CD4-positive, CD25-positive, alpha-beta regulatory T cell (primary cell): ENCODE results near the gene PKD1L1. TPM values are rescaled to one million over a fixed set of nuclear protein-coding genes. Genes with fewer than 3 reads are reported as not detected.

Experiments
- ATAC-seq, 2 donors: fragments of 150-1000 bp; cut with Tn5 transposase; one replicate each; pipeline ENCODE4 v1.10.0; 2021; ENCODE audit warnings: low read depth in 2 of 2, moderate number of reproducible peaks in 2 of 2, moderate library complexity in 1 of 2
- DNase-seq, 3 donors: peaks; one replicate each; pipeline versions ENCODE4 v3.0.0 to v3.0.0-alpha.2; 2012 to 2022; ENCODE audit warnings: mixed read lengths in 1 of 3
- H3K27ac ChIP-seq: one replicate; pipeline ENCODE4 v1.7.0; 2013; ENCODE audit warnings: mild to moderate bottlenecking, low read length; ENCODE audit not compliant: insufficient read depth, poor library complexity, severe bottlenecking
- H3K27me3 ChIP-seq: one replicate; pipeline ENCODE4 v1.7.0; 2013; ENCODE audit warnings: low read length; ENCODE audit not compliant: control insufficient read depth, insufficient read depth
- H3K36me3 ChIP-seq: one replicate; pipeline ENCODE4 v1.7.0; 2013; ENCODE audit warnings: mild to moderate bottlenecking, low read length, moderate library complexity; ENCODE audit not compliant: control insufficient read depth, insufficient read depth
- H3K4me1 ChIP-seq: 2 replicates; pipeline ENCODE4 v1.7.0; 2013; ENCODE audit warnings: mild to moderate bottlenecking, low read length; ENCODE audit not compliant: insufficient read depth, control insufficient read depth, poor library complexity, severe bottlenecking
- H3K4me3 ChIP-seq: one replicate; pipeline ENCODE4 v1.7.0; 2013; ENCODE audit warnings: low read depth, mild to moderate bottlenecking, low read length, moderate library complexity
- H3K9me3 ChIP-seq, 2 experiments: 1 replicate in 1 of 2; 2 replicates in 1 of 2; pipeline ENCODE4 v1.7.0; 2013; ENCODE audit warnings: low read length in 2 of 2, mild to moderate bottlenecking in 1 of 2, moderate library complexity in 1 of 2; ENCODE audit not compliant: control insufficient read depth in 2 of 2
- H3K27ac Mint-ChIP-seq, 3 donors: one replicate each; pipeline ENCODE4 v1.8.0; 2020 to 2022; ENCODE audit warnings: mild to moderate bottlenecking in 3 of 3, mixed read lengths in 3 of 3, moderate library complexity in 2 of 3
- H3K27me3 Mint-ChIP-seq: one replicate; pipeline ENCODE4 v1.8.0; 2022; ENCODE audit warnings: mild to moderate bottlenecking, mixed read lengths
- H3K36me3 Mint-ChIP-seq: one replicate; pipeline ENCODE4 v1.8.0; 2020; ENCODE audit warnings: mixed read lengths
- H3K4me1 Mint-ChIP-seq, 4 donors: one replicate each; pipeline ENCODE4 v1.8.0; 2020 to 2022; ENCODE audit warnings: mixed read lengths in 4 of 4, mild to moderate bottlenecking in 1 of 4
- H3K4me3 Mint-ChIP-seq, 4 donors: one replicate each; pipeline ENCODE4 v1.8.0; 2020 to 2022; ENCODE audit warnings: mild to moderate bottlenecking in 4 of 4, mixed read lengths in 4 of 4, moderate library complexity in 3 of 4
- H3K9me3 Mint-ChIP-seq, 7 donors: one replicate each; pipeline ENCODE4 v1.8.0; 2020 to 2022; ENCODE audit warnings: mixed read lengths in 7 of 7, mild to moderate bottlenecking in 3 of 7, moderate library complexity in 2 of 7
- polyA plus RNA-seq, 4 donors: library from polyadenylated mRNA; unstranded; fragments of 300-500 nt; fragmentation: Illumina TruSeq; gene quantifications; one replicate each; pipeline ENCODE4 v1.2.3, GENCODE V29; 2021
- total RNA-seq: library from RNA; stranded (reverse); gene quantifications from one replicate; pipeline ENCODE4 v1.2.3, GENCODE V29; 2022

The PKD1L1 gene
- total and polyA plus RNA-seq, 5 donors from 2014 or later: 0.02 to 0.17 (median 0.06) TPM; not detected in 2

DNA sequence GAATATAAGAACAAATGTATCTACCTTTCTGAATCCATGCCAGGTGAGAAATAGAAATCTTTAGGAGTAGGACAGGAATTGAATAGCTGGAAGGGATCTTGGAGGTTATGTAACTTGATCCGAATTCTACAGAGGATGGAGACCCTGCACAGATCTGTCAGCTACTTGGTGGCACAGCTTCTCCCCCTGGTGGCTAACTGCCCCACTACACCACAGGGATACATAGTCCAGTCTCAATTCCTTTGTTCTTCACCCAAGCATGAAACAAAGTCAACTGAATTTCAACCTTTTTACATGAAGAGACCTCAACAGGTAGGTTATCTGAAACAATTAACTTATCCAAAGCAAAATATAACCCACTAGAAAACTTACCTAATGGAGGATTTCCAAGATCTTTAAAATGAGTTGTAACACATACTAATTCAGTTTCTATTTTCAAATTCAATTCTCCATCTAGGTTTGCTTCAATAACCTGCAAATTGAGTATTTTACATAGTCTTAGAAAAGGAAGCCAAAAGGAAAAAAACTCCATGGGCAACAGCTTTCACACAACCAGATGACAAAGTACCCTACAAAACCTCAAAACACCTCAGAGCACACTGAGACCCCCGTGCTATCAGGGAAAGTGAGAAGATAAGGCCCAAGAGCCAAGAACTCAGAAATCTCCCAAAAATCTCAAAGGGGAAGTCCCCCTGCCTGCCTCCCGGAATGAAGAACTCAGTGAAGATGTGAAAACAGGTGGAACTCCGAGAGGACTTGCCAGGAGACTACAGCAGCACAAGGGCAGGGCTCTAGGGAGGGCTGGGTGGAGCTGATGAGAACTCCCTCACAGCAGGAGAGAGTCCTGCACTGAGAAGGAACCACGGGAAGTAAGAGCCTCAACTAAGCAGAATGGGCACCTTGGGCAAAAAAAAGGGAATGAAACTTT, 20.8 kb upstream of the PKD1L1 start:
- Histone ChIP-seq H3K9me3 (no peaks in the 10 kb centered on the region), H3K36me3 (peaks cover 86% of the 10 kb centered on the region), H3K27ac (no peak overlapping the region), H3K4me1 (no peaks in the 10 kb centered on the region), H3K27me3 (no peaks in the 10 kb centered on the region), H3K4me3 (no peak overlapping the region)
- Mint-ChIP-seq H3K4me3 (no peak overlapping the region), H3K27ac (peak overlapping the region in 2 of 3 donors; percentile 69 to 78), H3K36me3 (peaks cover 65% of the 10 kb centered on the region), H3K27me3 (no peaks in the 10 kb centered on the region), H3K4me1 (peaks cover 9 to 35% (median 33%) of the 10 kb centered on the region in 4 donors), H3K9me3 (no peaks in the 10 kb centered on the region)
- ATAC-seq (peak; percentile 64 to 66), DNase-seq (peak; percentile 16 to 67 (median 29))

DNA sequence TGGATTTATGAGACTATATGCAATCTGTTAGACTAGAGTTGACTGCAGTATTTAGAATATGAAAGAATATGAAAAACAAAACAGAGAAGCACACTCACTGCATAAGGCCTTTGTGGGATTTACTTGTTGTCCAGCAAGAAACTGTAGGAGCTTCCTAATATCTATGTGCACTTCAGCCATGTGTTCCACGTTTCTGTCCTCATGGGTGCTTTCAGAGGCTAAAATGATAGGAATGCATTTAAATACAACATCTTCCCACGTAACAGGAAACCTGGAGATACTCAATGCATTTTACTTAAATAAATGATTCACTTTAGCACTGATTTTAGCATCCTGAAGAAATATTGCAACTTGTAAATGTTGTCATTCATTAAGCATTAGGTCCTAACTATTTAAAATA, 19.4 kb upstream of the PKD1L1 start:
- no peaks in the 10 kb centered on the region for H3K27me3 ChIP-seq
- H3K4me1 Mint-ChIP-seq: peaks cover 9 to 28% (median 26%) of the 10 kb centered on the region in 4 donors

DNA sequence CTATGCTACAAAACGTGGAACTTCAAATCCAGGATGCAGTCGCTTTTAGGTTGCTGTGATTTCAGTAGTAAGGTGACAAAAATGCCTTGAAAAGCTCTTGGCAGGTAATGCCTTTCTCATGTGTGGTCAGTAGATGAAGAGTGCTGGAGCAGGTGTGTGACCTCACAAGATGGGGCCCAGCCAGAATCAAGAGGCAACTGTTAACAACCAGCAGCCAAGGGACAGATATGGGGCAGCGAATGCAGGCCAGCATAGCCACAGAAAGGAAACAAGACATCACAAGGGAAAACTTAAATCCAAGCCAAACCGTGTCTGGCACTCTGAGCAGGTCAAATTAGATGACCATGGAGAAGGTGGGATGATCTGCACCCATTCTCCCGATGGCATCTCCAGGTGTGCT, 18.9 kb upstream of the PKD1L1 start:
- no peaks in the 10 kb centered on the region for H3K9me3 ChIP-seq
- no peaks in the 10 kb centered on the region for H3K4me1 ChIP-seq
- no peaks in the 10 kb centered on the region for H3K27me3 ChIP-seq
- Mint-ChIP-seq H3K27ac (peak overlapping the region in 2 of 3 donors; percentile 42 to 72), H3K27me3 (no peaks in the 10 kb centered on the region), H3K9me3 (no peaks in the 10 kb centered on the region), H3K4me1 (peaks cover 9 to 27% (median 23%) of the 10 kb centered on the region in 4 donors), H3K4me3 (no peak overlapping the region), H3K36me3 (peaks cover 64% of the 10 kb centered on the region)
- no peak overlapping the region for H3K27ac ChIP-seq
- H3K4me3 ChIP-seq: no peak overlapping the region
- peaks cover 81% of the 10 kb centered on the region for H3K36me3 ChIP-seq
- ATAC-seq (no peak), DNase-seq (no peak)

More for the DNA sequence above, 19.4 kb upstream of the PKD1L1 start:
- no peaks in the 10 kb centered on the region for H3K9me3 ChIP-seq
- no peaks in the 10 kb centered on the region for H3K27me3 Mint-ChIP-seq
- H3K9me3 Mint-ChIP-seq: no peaks in the 10 kb centered on the region
- H3K4me1 ChIP-seq: no peaks in the 10 kb centered on the region
- H3K27ac Mint-ChIP-seq: no peak overlapping the region
- ATAC-seq (no peak), DNase-seq (no peak)
- peaks cover 67% of the 10 kb centered on the region for H3K36me3 Mint-ChIP-seq
- no peak overlapping the region for H3K4me3 Mint-ChIP-seq
- H3K27ac ChIP-seq: no peak overlapping the region
- H3K4me3 ChIP-seq: no peak overlapping the region
- H3K36me3 ChIP-seq: peaks cover 81% of the 10 kb centered on the region

DNA sequence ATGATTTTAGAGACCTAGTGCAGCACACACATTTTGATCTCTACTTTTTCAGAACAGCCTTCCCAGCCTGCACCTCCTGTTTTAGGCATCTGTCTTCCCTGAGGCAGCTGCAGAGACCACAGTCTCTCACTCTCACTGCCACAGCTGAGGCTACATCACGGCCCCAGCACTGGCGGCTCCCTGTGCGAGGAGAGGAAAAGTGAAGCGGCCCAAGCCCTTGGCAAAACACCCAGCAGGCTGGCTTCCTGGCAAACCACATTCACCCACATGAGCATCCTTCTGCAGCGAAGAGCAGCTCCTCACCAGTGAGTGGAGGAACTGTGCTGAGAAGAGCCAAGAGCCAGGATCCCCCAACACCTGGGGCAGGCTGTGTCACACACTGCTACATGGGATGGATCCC, 17.2 kb upstream of the PKD1L1 start:
- Mint-ChIP-seq H3K27ac (no peak overlapping the region), H3K9me3 (no peaks in the 10 kb centered on the region), H3K27me3 (no peaks in the 10 kb centered on the region), H3K4me3 (no peak overlapping the region), H3K36me3 (peaks cover 66% of the 10 kb centered on the region), H3K4me1 (peaks cover 10 to 20% (median 17%) of the 10 kb centered on the region in 4 donors)
- Histone ChIP-seq H3K27me3 (no peaks in the 10 kb centered on the region), H3K4me1 (no peaks in the 10 kb centered on the region), H3K36me3 (peaks cover 81% of the 10 kb centered on the region), H3K4me3 (no peak overlapping the region), H3K9me3 (no peaks in the 10 kb centered on the region), H3K27ac (no peak overlapping the region)
- ATAC-seq (no peak), DNase-seq (no peak)

DNA sequence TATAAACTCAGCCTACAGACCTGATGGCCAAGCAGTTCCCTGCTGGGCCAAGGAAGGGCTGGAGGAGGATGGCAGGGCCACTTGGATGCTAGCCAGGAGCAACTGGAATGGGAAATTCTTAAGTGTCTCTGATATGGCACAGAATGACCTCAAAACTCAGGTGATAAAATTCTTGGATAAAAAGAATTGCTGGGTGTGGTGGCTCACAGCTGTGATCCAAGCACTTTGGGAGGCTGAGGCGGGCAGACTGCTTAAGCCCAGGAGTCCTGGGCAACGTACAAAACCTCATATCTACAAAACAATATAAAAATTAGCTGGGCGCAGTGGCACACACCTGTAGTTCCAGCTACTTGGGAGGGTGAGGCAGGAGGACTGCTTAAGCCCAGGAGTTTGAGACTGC, 14.0 kb upstream of the PKD1L1 start:
- no peak for ATAC-seq
- Histone ChIP-seq H3K4me1 (no peaks in the 10 kb centered on the region), H3K36me3 (peaks cover 62% of the 10 kb centered on the region), H3K27me3 (no peaks in the 10 kb centered on the region), H3K27ac (no peak overlapping the region), H3K9me3 (no peaks in the 10 kb centered on the region), H3K4me3 (no peak overlapping the region)
- peak overlapping the region in 1 of 4 donors; percentile 64 for H3K4me3 Mint-ChIP-seq
- H3K4me1 Mint-ChIP-seq: peaks cover 6 to 15% (median 9%) of the 10 kb centered on the region in 4 donors
- no peaks in the 10 kb centered on the region for H3K9me3 Mint-ChIP-seq
- H3K27me3 Mint-ChIP-seq: no peaks in the 10 kb centered on the region
- peak overlapping the region in 1 of 3 donors; percentile 35 for H3K27ac Mint-ChIP-seq
- no peak for DNase-seq
- peaks cover 57% of the 10 kb centered on the region for H3K36me3 Mint-ChIP-seq

DNA sequence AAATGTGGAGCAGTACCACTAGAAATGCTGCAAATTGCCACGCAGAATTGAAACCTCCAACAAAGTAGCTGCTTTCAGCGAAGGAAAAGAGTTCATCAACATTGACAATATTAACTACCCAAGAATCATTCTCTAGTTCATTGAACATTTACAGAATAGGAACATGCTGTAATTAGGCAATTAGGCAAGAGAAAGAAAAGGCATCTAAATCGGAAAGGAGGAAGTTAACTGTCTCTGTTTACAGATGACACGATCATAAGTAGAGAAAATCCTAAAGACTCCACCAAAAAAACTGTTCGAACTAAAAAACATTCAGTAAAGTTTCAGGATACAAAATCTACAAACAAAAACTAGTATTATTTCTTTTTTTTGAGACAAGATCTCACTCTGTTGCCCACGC, 8.9 kb upstream of the PKD1L1 start:
- Histone ChIP-seq H3K9me3 (no peaks in the 10 kb centered on the region), H3K36me3 (peaks cover 31% of the 10 kb centered on the region), H3K27ac (no peak overlapping the region), H3K4me3 (no peak overlapping the region), H3K27me3 (no peaks in the 10 kb centered on the region), H3K4me1 (no peaks in the 10 kb centered on the region)
- ATAC-seq (no peak), DNase-seq (no peak)
- Mint-ChIP-seq H3K4me3 (no peak overlapping the region), H3K27me3 (no peaks in the 10 kb centered on the region), H3K36me3 (peaks cover 40% of the 10 kb centered on the region), H3K9me3 (no peaks in the 10 kb centered on the region), H3K4me1 (peaks cover 5 to 13% (median 7%) of the 10 kb centered on the region in 4 donors), H3K27ac (peak overlapping the region in 1 of 3 donors; percentile 2)

DNA sequence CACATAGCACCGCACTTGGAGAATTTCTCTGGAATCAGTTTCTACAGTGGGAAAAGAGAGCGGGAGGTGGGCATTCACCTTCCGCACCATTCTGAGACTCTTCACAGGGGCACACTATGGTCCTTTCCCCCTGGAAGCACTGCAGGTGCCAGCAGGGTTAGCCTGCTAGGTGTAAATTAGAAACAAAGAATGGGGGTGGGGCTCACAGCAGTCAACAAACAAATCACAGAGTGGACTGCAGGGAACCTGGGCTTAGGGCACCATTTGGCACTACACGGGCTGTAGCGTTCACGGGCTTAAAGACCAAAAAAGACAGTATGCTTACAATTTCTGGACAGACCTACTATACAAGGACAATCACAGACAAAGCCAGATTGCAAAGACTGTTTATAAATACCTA, 8.0 kb upstream of the PKD1L1 start:
- H3K27me3 ChIP-seq: no peaks in the 10 kb centered on the region

More for the DNA sequence above, 8.0 kb upstream of the PKD1L1 start:
- ATAC-seq (no peak), DNase-seq (no peak)
- no peaks in the 10 kb centered on the region for H3K9me3 Mint-ChIP-seq
- H3K36me3 Mint-ChIP-seq: peaks cover 33% of the 10 kb centered on the region
- no peaks in the 10 kb centered on the region for H3K27me3 Mint-ChIP-seq
- H3K4me3 Mint-ChIP-seq: no peak overlapping the region
- Histone ChIP-seq H3K36me3 (peaks cover 21% of the 10 kb centered on the region), H3K27ac (no peak overlapping the region), H3K4me1 (no peaks in the 10 kb centered on the region), H3K9me3 (no peaks in the 10 kb centered on the region), H3K4me3 (no peak overlapping the region)
- H3K4me1 Mint-ChIP-seq: peaks cover 5 to 13% (median 7%) of the 10 kb centered on the region in 4 donors
- H3K27ac Mint-ChIP-seq: peak overlapping the region; percentile 2 to 50 (median 2)
